ENCODE data around the gene CUL1. TPM values are rescaled to one million over a fixed set of nuclear protein-coding genes. Genes with fewer than 3 reads are reported as not detected.

CUL1 gene
- total RNA-seq: 10 to 100 TPM; 34.9 to 37.2 TPM
- long read RNA-seq, transcript CUL1-201 (22 exons, 3,064 nt): major isoform, 97 of 129 reads
- long read RNA-seq, partial matches to known transcripts: 16 of 129 reads
- long read RNA-seq, other reads (novel, unspliced or antisense): 15 of 129 reads

GRCh38 chr7:148698397-148699023 is at the start of gene CUL1:
Gene CUL1, plus strand, starts transcription at chr7:148698903. Its CDS starts 31,220 bp downstream, at chr7:148730123.
- DNase-seq (peak; percentile 90 to 91), ATAC-seq (peak; percentile 91)
- intact Hi-C loops (cut with DNase I, micrococcal nuclease): no loop called here

GRCh38 chr7:148650232-148650858 is 48.4 kb upstream of the CUL1 start:
- intact Hi-C loops (cut with DNase I, micrococcal nuclease): no loop called here
- DNase-seq (no peak), ATAC-seq (no peak)

- ATAC-seq (no peak), DNase-seq (no peak)
- intact Hi-C loops (cut with DNase I, micrococcal nuclease): no loop called here
Observed at GRCh38 chr7:148652773-148653172, 45.9 kb upstream of the CUL1 start.

- no peak for DNase-seq
- no peak for ATAC-seq
- intact Hi-C loops (cut with DNase I, micrococcal nuclease): no loop called here
Observed at GRCh38 chr7:148657929-148658328, 40.8 kb upstream of the CUL1 start.

- no peak for DNase-seq
- intact Hi-C loops (cut with DNase I, micrococcal nuclease): no loop called here
- no peak for ATAC-seq
Observed at GRCh38 chr7:148661471-148661870, 37.2 kb upstream of the CUL1 start.

- intact Hi-C loops (cut with DNase I, micrococcal nuclease): no loop called here
- no peak for ATAC-seq
- DNase-seq: no peak
Observed at GRCh38 chr7:148662646-148663045, 36.1 kb upstream of the CUL1 start.

GRCh38 chr7:148664324-148664723 is 34.4 kb upstream of the CUL1 start:
- ATAC-seq: no peak
- DNase-seq: no peak
- intact Hi-C loops (cut with DNase I, micrococcal nuclease): no loop called here

GRCh38 chr7:148665221-148665620 is 33.5 kb upstream of the CUL1 start:
- ATAC-seq: no peak
- no peak for DNase-seq
- intact Hi-C loops (cut with DNase I, micrococcal nuclease): no loop called here

- DNase-seq (no peak), ATAC-seq (no peak)
- intact Hi-C loops (cut with DNase I, micrococcal nuclease): no loop called here
Observed at GRCh38 chr7:148669927-148670326, 28.8 kb upstream of the CUL1 start.

- intact Hi-C loops (cut with DNase I, micrococcal nuclease): no loop called here
- DNase-seq: no peak
- ATAC-seq: no peak
Observed at GRCh38 chr7:148670374-148670773, 28.3 kb upstream of the CUL1 start.

- DNase-seq: no peak
- no peak for ATAC-seq
- intact Hi-C loops (cut with DNase I, micrococcal nuclease): no loop called here
Observed at GRCh38 chr7:148670807-148671206, 27.9 kb upstream of the CUL1 start.

- no peak for DNase-seq
- intact Hi-C loops (cut with DNase I, micrococcal nuclease): no loop called here
- ATAC-seq: no peak
Observed at GRCh38 chr7:148672041-148672440, 26.7 kb upstream of the CUL1 start.

GRCh38 chr7:148674689-148675088 is 24.0 kb upstream of the CUL1 start:
- no peak for ATAC-seq
- no peak for DNase-seq
- intact Hi-C loops (cut with DNase I, micrococcal nuclease): no loop called here

- intact Hi-C loops (cut with DNase I, micrococcal nuclease): no loop called here
- DNase-seq (no peak), ATAC-seq (no peak)
Observed at GRCh38 chr7:148676291-148676690, 22.4 kb upstream of the CUL1 start.

- intact Hi-C loops (cut with DNase I, micrococcal nuclease): no loop called here
- DNase-seq (no peak), ATAC-seq (no peak)
Observed at GRCh38 chr7:148681821-148682220, 16.9 kb upstream of the CUL1 start.

GRCh38 chr7:148684289-148684830 is 14.3 kb upstream of the CUL1 start:
- ATAC-seq (no peak), DNase-seq (no peak)
- intact Hi-C loops (cut with DNase I, micrococcal nuclease): no loop called here

GRCh38 chr7:148686312-148686937 is 12.3 kb upstream of the CUL1 start:
- ATAC-seq: no peak
- no peak for DNase-seq
- intact Hi-C loops (cut with DNase I, micrococcal nuclease): no loop called here

- intact Hi-C loops (cut with DNase I, micrococcal nuclease): no loop called here
- ATAC-seq (no peak), DNase-seq (no peak)
Observed at GRCh38 chr7:148687555-148687954, 11.1 kb upstream of the CUL1 start.

- no peak for ATAC-seq
- no peak for DNase-seq
- intact Hi-C loops (cut with DNase I, micrococcal nuclease): no loop called here
Observed at GRCh38 chr7:148688526-148688925, 10.2 kb upstream of the CUL1 start.

- DNase-seq: no peak
- ATAC-seq: no peak
- intact Hi-C loops (cut with DNase I, micrococcal nuclease): no loop called here
Observed at GRCh38 chr7:148693651-148694050, 5.1 kb upstream of the CUL1 start.

All from left colon (tissue), 2 donors.